ENCODE measurements around the gene MRC2.

DNA sequence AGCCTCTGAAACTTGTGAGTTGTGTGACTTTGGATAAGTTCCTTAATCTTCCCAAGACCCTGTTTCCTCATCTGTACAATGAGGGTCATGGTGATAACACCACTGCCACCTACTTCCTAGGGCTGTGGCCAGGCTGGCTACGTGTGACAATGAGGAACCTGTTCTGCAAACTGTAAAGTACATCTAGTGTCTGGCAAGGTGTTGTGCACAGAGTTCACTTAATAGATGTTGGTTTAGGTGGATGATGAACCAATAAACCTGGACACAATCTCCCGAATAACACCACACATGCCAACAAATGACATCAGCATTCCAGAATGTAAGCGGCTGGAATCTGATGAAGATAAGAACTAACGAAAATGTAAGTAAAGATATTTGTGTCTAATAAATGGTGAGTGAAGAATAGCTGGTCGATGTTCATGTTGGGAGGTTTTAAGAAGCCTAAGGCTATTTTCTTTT, 98.3 kb downstream of the MRC2 start:
- no peak for TF ChIP-seq POLR2A (IDR thresholded peaks at IDR 0.05)
- TF ChIP-seq, protein P1, sequence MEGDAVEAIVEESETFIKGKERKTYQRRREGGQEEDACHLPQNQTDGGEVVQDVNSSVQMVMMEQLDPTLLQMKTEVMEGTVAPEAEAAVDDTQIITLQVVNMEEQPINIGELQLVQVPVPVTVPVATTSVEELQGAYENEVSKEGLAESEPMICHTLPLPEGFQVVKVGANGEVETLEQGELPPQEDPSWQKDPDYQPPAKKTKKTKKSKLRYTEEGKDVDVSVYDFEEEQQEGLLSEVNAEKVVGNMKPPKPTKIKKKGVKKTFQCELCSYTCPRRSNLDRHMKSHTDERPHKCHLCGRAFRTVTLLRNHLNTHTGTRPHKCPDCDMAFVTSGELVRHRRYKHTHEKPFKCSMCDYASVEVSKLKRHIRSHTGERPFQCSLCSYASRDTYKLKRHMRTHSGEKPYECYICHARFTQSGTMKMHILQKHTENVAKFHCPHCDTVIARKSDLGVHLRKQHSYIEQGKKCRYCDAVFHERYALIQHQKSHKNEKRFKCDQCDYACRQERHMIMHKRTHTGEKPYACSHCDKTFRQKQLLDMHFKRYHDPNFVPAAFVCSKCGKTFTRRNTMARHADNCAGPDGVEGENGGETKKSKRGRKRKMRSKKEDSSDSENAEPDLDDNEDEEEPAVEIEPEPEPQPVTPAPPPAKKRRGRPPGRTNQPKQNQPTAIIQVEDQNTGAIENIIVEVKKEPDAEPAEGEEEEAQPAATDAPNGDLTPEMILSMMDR (IDR thresholded peaks at IDR 0.05): no peak
